Measurements from ENCODE around the gene CLIP4. TPM values are rescaled to one million over a fixed set of nuclear protein-coding genes. Genes with fewer than 3 reads are reported as not detected.
A peak's percentile ranks its signal among the peaks of the same experiment; 100 is the strongest.

The CLIP4 gene
- total RNA-seq, 3 donors from 2014 or later (not counting 1 experiment from before 2014, with no cell fraction given), result 56.8 to 88.0 (median 72.6) TPM

GRCh38 chr2:29165362-29166241 is 50.4 kb downstream of the CLIP4 start:
- H3K27ac ChIP-seq (ENCODE audit: low read length), result no peak overlapping the region
- no peak overlapping the region for H3K4me3 ChIP-seq (ENCODE audit: low read length)
- H3K9me3 Mint-ChIP-seq, result no peaks in the 10 kb centered on the region
- no peaks in the 10 kb centered on the region for H3K27me3 ChIP-seq (ENCODE audit: control insufficient read depth, insufficient read depth, low read length)
- WGBS (ENCODE audit: insufficient coverage), result 95% methylated on average over 8 of the region's 8 CpGs
- H3K36me3 Mint-ChIP-seq, result peaks cover 17% of the 10 kb centered on the region
- H3K9me3 ChIP-seq (ENCODE audit: control insufficient read depth, insufficient read depth, low read length), result no peaks in the 10 kb centered on the region
- intact Hi-C loops (cut with micrococcal nuclease), result no loop called here
- peak overlapping the region in 1 of 2 donors; percentile 3 for H3K27ac Mint-ChIP-seq
- peaks cover 0 to 7% of the 10 kb centered on the region in 2 donors for H3K4me1 Mint-ChIP-seq
- H3K4me1 ChIP-seq (ENCODE audit: control insufficient read depth, insufficient read depth, low read length), result no peaks in the 10 kb centered on the region
- TF ChIP-seq CTCF (IDR thresholded peaks at IDR 0.05), result no peak
- DNase-seq (no peak), ATAC-seq (no peak)
- peaks cover 32% of the 10 kb centered on the region for H3K36me3 ChIP-seq (ENCODE audit: control insufficient read depth, insufficient read depth, low read length)
- H3K4me3 Mint-ChIP-seq, result no peak overlapping the region
- no peaks in the 10 kb centered on the region for H3K27me3 Mint-ChIP-seq (ENCODE audit: low read depth in 2 of 2)

GRCh38 chr2:29166242-29167039 is 51.2 kb downstream of the CLIP4 start:
- Mint-ChIP-seq H3K27ac (peak overlapping the region; percentile 2 to 3), H3K36me3 (peaks cover 17% of the 10 kb centered on the region), H3K4me1 (peaks cover 4 to 11% of the 10 kb centered on the region in 2 donors), H3K27me3 (ENCODE audit: low read depth in 2 of 2) (no peaks in the 10 kb centered on the region), H3K9me3 (no peaks in the 10 kb centered on the region), H3K4me3 (no peak overlapping the region)
- Histone ChIP-seq H3K36me3 (ENCODE audit: control insufficient read depth, insufficient read depth, low read length) (peaks cover 28% of the 10 kb centered on the region), H3K9me3 (ENCODE audit: control insufficient read depth, insufficient read depth, low read length) (no peaks in the 10 kb centered on the region), H3K4me1 (ENCODE audit: control insufficient read depth, insufficient read depth, low read length) (no peaks in the 10 kb centered on the region), H3K4me3 (ENCODE audit: low read length) (no peak overlapping the region), H3K27me3 (ENCODE audit: control insufficient read depth, insufficient read depth, low read length) (no peaks in the 10 kb centered on the region), H3K27ac (ENCODE audit: low read length) (no peak overlapping the region)
- intact Hi-C loops (cut with micrococcal nuclease), result no loop called here
- ATAC-seq (no peak), DNase-seq (no peak)
- WGBS (ENCODE audit: insufficient coverage), result 93% methylated on average over 1 of the region's 1 CpG
- TF ChIP-seq CTCF (IDR thresholded peaks at IDR 0.05), result no peak

- H3K27me3 ChIP-seq (ENCODE audit: control insufficient read depth, insufficient read depth, low read length), result no peaks in the 10 kb centered on the region
- Mint-ChIP-seq H3K27me3 (ENCODE audit: low read depth in 2 of 2) (no peaks in the 10 kb centered on the region), H3K4me3 (no peak overlapping the region), H3K27ac (peak overlapping the region in 1 of 2 donors; percentile 5), H3K9me3 (no peaks in the 10 kb centered on the region), H3K36me3 (peaks cover 16% of the 10 kb centered on the region), H3K4me1 (peaks cover 11 to 15% of the 10 kb centered on the region in 2 donors)
- H3K9me3 ChIP-seq (ENCODE audit: control insufficient read depth, insufficient read depth, low read length), result no peaks in the 10 kb centered on the region
- ATAC-seq, result no peak
- H3K36me3 ChIP-seq (ENCODE audit: control insufficient read depth, insufficient read depth, low read length), result peaks cover 34% of the 10 kb centered on the region
- TF ChIP-seq CTCF (IDR thresholded peaks at IDR 0.05), result no peak
- no peak overlapping the region for H3K27ac ChIP-seq (ENCODE audit: low read length)
- intact Hi-C loops (cut with micrococcal nuclease), result no loop called here
- H3K4me3 ChIP-seq (ENCODE audit: low read length), result no peak overlapping the region
- 95% methylated on average over 2 of the region's 2 CpGs for WGBS (ENCODE audit: insufficient coverage)
- H3K4me1 ChIP-seq (ENCODE audit: control insufficient read depth, insufficient read depth, low read length), result no peaks in the 10 kb centered on the region
- DNase-seq, result no peak
Measured at GRCh38 chr2:29174937-29175336, 59.7 kb downstream of the CLIP4 start.
